Adrenal gland (tissue), 5 donors: ENCODE data around the gene EIF1AD.

ENCODE experiments used
- CTCF ChIP-seq, 6 experiments: fragments of 450-650 bp in 4 of 6; fragments of 200-600 bp in 2 of 6; sonication (generic) in 1 of 6; IDR thresholded peaks; 1 replicate in 5 of 6; 2 replicates in 1 of 6; pipeline versions ENCODE4 v1.5.1 to v1.8.0; 2016 to 2021; ENCODE audit warnings: antibody characterized with exemption in 6 of 6, mild to moderate bottlenecking in 2 of 6, moderate library complexity in 1 of 6
- POLR2A ChIP-seq, 2 donors: fragments of 450-650 bp; IDR thresholded peaks; one replicate each; pipeline ENCODE4 v1.6.1; 2017; ENCODE audit warnings: antibody characterized with exemption in 2 of 2, mild to moderate bottlenecking in 2 of 2, moderate library complexity in 1 of 2
- donor health status: DM: no; HTN: no; CAD: no.

- TF ChIP-seq CTCF (IDR thresholded peaks at IDR 0.05) = no peak
- no peak for TF ChIP-seq POLR2A (IDR thresholded peaks at IDR 0.05)
Observed at GRCh38 chr11:66020212-66020611, 18.3 kb upstream of the EIF1AD start.
